Putamen (tissue), 1 donor: Measurements from ENCODE around the gene STUM.

Source experiments
- DNase-seq: peaks from one replicate; pipeline ENCODE4 v3.0.0-alpha.2; 2016; ENCODE audit warnings: low spot score

The STUM gene

DNA sequence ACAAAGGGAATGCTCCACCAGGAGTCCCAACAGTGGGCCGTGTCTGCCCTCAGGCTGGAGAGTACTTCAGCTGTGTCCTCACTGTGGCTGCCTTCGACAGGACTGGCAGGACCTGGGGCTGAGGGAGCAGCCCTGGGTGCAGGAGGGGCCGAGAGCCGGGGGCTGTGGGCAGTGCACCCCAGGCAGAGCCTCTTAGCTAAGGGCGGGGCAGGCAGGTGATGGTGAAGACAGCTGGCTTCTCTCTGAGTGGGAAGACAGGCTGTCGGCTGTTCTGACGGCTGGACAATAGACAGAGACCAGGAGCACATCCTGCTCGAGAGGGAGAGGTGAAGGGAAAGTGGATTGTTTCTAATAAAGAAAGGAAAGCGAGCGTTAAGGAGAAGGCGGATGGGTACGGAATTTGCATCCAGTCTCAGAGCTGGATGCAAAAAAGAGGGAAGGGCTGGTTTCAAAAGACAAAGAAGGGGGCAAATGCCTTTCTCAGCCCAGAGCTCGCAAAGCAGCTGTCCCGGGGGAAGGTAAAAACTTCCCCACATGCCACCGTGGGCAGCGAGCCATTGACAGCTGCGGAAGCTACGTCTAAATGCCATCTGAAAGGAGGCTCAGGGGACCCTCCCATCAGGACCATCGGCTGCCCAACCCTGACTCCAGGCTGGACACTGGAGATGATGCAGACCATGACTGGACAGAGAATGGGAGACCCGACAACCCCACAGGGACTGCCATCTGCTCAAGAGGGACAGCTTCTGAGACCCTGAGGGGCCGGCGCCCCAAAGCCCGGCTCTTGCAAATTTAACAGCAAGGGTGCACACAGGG is 92.0 kb downstream of the STUM start:
- no peak for DNase-seq

DNA sequence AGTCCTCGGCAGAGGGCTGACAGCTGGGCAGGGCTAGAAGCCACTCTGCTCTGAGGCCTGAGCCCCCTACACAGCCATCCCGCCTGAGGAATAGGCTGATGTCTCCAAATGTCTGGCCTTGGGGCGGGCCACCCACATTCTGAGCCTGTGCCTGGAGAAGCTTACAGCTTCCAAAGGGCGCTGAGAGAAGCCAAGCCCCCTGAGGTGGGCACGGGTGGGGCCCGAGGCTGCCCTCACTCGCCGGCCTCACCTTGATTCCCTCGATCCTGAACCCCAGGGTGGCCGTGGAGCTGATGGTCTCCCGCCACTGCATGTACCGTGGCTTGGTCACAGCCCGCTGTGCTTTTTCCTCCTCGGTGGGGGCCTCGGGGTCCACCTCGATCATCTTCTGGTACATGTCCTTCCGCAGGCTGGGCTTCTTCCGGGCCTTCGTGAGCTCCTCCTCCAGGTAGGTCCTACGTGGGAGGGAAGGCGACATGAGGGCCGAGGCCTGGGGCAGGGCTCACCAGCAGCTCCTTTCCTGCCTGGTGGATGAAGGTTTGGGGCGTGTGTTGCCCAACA is 93.2 kb downstream of the STUM start:
- DNase-seq, result no peak

DNA sequence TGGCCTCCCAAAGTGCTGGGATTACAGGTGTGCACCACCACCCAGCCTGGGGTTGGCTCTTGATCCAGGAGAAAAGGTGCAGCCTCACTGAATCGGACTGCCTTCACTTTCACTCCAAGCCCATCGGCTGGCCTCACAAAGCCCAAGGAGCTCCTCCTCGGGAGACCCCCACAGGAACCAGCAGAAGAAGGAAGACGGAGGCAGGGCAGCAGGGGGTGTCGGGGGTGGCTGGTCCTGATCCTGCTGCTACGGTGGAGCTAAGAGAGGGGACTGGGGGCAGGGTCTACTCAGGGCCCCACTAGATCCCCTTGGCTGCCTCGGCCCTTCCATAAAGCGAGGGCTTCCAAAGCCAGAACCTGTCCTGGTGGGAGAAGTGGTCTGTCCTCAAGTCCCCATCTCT is 93.9 kb downstream of the STUM start:
- DNase-seq, result no peak

DNA sequence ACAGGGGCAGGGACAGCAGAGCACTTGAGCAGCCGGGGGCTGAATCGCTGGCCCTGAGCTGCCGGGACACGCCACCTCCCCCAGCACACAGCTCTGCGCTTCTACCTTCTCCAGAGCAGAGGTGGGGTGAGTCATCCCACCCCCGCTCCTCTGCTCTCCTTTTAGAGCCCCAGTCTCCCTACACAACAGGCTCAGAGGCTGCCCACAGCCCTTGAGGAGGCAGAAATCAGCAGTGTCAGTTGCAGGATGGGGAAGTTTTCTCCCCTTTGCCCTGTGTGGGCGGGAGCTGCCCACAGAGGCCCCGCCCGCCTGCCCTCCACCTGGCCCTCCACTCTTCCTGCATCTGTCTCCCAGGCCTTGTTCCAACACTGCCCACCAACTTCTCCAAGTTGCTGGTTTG is 94.6 kb downstream of the STUM start:
- peak; percentile 72 for DNase-seq

DNA sequence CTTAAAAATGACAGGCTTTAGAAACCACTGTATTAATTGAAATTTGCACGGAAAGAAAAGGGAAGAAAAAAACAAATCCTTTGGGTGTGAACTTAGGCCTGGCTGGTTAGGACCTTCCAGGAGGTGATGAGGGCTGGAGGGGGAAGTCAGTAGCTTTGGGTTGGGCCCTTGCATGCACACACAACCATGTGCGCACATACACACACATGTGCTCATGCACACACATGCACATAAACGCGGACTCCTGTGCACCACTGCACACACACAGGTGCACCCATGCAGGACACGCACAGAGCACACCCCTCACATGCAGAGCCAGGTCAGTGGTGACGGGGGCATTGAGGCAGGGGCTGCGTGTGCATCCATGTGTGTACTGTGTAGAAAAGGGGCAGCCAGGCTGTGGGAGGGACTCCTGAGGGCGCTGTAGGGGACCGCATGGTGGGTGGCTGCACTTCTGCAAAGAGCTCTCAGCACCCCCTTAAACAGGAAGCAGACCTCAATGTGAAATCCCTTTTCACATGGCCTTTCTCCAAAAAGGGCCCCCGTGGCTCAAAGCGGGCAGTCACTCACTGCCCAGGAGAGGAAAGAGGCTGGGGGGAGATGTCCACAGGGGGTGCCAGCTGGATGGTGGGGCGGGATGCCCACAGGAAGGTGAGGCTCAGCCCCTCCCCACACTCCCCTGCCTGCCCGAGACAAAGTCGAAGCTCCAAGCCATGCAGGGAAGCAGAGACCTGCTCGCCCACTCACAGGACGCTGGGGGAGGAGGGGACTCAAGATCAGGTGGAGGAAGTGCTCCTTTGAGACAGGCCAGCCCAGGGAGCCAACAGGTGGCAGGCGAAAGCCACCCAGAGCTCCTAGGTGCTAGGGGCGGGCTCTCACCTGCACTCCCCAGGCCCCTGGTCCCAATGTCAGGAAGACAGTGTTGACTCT is 95.3 kb downstream of the STUM start:
- DNase-seq, result no peak

DNA sequence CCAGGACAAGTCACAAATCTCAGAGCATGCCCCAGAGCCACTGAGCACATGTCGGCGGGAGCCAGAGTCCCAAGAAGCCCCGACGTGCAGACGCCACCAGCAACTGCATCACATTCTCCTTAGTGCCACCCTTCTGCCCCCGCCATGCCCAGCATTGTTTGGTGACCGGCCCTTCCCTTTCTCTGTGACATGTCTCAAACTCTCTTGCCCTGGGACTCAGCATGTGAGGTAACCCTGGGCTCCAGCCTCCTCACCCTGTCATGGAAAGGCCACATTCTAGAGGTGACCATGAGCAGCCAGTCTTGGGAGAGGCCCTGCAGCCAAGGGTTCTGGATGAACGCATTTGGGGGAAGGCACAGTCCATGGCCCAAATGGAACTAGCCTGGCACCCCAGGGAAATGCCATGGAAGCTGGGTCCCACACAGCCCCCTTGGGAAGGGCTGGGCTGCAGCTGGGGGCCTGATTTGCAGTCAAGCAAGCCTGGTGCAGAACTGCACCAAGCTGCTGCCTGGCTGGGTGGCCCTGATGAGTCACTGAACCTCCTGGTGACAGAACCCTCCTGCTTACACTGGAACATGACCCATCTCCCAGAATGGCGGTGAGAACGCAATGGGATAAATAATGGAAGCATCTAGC is 96.1 kb downstream of the STUM start:
- no peak for DNase-seq

DNA sequence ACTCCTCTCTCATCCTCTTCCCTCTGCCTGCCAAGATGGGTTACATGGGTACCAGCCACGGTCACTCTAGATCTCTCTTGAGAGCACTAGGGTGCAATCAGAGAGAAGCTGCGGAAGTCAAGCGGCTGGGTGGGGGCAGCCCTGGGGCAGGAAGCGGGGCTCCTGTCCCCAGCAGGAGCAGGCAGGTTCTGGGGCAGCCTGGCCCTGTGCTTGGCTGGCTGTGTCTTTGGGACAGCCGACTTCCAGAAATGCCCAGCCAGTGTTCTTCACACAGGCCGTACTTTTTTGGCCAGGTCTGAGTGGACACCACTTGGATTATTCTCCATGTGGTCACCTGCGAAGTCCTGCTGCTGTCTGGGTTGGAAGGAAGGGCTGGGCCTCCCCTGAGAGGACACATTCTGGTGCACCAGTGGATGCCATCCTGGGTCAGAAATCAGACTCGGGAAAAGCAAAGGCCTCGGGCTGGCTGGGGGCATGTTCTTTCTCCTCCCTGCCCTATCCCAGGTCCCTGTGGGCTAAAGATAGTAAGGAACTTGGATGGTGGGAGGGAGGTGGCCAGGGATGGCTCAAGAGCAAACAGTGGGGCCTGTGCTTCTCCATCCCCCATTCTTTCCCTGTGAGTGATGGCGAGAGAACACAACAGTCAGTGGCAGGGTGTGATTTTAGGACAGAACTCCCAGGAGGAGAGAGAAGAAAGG is 96.9 kb downstream of the STUM start:
- DNase-seq, result no peak

DNA sequence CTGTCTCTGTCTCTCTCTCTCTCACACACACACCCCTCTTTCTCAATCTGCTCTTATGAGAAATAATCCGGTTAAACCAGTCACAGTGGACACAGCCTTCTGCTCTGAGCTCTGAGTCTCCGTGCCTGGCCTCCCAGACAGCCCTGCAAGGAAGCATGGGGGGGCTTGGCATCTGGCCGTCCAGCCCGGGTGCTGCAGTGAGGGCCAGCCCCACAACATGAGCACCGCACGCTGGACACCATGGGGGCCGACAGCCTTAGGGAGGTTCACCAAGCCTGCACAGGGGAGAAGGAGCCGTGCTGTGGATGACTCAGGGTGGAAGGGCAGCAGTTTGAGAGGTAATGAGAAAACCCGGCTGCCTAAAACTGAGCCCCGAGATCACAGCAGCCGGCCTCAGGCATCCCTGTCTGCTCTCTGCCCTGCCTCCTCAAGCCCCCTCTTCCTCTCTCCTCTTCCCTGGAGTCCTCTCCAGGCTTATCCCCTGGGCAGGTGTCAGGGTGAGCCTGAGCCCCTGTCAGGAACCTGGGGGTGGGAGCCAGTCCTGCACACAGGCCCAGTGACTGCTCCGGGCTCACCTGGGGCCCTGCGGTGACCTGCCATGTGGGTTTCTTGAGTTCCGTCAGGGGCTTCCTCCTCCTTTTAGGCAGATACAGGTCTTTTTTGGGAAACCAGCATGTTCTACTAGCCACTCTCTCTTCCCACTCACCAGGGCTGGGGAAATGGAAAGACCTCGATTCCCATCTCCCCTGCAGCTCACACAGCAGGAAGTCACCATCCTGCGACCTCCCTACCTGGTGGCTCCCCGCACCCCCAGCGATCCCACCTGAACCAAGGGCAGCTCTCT is 97.7 kb downstream of the STUM start:
- no peak for DNase-seq

DNA sequence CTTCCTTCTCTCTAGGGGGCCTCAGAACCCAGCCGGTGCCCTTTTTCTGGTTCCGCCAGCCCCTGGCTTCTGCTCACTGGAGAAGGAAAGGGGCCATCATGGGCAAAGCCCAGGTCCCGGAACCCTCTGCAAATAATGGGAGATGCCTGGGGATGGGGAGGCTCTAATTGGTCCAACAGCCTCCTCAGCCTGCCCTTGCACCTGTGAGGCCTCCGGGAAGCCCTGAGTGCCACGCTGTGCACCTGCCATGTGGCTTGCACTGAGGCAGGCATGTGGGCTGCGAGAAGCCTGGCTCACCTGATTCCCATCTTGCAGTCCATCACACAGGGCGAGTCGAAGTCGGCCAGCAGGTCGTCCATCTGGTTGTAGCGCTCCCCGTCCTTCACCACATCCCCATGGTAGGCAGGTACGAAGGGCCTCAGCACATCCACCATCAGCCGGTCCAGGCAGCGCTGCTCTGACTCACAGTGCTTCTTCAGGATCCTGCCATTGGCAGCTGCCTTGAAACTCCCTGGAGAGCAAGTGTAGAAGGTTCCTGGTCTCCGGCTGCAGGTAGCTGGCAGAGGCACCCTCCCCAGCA is 98.4 kb downstream of the STUM start:
- no peak for DNase-seq

DNA sequence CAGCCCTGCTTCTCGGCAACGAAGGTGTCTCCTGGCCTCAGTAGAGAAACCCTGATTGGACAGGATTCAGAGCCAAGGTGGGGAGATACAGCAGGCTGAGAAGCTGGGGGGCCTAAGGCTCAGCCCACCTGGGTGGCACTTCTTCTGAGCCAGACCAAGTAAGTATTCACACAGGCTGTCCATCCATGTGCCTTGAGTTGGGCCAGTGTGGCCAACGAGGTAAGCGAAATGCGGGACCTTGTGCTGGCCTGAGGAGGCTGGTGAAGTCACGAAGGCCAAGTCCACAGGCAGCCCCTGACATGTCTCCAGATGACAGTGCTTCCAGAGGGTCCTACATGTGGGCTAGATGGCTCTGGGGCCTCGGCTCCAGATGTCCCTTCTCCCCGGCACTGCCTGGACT is 99.2 kb downstream of the STUM start:
- no peak for DNase-seq

DNA sequence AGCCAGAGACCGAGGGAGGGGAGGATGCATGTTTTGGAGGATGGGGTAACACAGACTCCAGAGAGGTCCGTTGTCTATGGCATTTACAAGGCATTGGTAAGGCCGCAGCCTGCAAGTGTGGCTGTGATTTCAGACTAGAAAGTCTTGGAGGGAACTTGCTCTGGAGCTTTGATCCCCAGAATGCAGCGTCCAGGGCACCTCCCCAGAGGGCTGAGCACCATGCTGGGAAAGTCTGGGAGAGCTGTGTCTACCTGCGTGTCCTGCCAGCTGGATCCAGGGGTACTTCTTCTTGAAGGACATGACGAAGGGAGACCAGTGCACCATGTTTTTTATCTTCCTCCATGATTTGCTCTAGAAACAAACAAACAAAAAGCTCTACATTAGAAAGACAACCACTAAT is 99.9 kb downstream of the STUM start:
- DNase-seq, result no peak

DNA sequence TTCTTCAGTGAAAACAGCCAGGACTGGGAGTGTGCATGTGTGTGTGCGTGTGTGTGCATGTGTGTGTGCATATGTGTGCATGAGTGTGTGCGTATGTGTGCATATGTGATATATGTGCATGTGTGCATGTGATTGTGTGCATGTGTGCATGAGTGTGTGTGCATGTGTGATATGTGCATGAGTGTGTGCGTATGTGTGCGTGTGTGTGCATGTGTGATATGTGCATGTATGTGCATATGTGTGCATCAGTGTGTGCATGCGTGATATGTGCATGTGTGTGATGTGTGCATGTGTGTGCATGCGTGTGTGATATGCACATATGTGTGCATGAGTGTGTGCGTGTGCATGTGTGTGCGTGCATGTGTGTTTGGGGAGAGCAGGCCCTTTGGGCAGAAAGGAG is 100.7 kb downstream of the STUM start:
- no peak for DNase-seq

DNA sequence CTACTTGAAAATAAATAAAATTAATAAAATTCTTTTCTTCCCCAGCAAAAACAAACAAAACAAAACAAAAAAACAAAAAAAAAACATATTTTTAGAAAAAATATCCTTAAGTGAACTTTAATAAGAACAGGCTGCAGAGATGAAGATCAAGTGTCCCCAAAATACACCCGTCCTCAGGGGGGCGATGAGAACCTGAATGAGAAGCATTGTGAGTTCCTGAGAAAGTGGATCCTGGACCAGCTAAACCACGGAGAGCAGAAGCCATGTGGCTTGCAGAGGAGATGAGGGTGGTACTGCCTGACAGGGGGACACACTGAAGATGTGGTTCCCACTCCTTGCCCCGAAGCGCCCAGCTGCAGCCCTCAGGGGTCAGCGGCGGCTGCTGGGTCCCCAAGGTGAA is 101.2 kb downstream of the STUM start:
- DNase-seq, result no peak

DNA sequence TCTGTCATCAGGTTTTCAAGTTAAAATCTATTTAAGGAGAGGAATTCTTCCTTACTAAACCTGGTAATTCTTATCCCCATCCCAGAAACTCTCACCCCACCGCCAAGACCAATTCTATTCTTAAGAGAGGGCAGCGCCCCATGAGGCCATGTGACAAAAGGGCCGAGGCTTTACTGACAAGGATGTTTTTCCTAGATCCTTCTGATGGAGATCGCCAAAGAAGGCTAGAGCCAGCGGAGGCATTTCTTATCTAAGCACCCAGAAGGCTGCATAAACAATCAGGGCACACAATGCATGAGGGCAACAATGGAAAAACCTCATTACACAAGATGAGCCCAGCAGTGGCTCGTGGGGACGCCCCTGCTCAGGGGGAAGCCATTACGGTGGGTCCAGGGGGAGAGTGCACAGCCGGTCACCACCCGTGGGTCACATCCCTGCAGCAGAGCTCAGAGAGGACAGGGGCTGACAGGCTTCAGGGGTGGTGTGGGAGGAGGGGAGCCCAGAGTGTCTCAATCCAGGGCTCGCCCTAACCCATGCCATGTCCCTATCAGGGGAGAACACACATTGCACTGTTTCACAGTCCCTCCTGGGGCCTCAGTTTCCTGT is 101.8 kb downstream of the STUM start:
- DNase-seq, result no peak

DNA sequence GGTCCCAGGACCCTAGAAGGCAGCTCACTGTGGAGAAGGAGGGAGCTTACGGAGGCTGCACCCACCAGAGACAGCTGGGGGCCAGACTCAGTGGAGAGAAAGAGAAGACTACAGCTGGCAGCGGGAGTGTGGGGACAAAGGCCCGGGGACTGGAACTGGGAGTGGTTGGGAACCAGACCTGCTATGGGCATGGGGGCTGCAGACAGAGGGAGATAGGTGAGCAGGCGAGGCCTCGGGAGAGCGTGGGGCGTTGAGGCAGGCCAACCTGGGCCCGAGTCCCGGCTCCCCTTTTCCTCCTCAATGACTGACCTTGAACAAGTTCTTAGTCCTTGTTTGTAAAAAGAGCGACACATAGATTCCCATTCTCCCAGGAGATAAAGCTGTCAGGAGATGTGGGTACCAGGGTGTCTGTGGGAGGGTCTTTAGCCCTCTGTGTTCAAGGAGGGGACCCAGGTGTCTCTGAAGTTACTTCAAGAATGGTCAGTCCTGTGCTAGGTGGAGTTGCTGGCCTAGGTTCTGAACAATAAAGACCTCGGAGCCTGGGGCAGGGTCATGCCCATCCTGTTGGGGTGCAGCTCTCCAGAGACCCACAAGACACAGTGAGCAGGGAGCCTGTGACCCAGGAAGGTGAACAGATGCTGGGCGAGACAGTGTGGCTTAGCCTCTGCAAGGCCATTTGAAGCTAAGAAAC is 102.6 kb downstream of the STUM start:
- no peak for DNase-seq

DNA sequence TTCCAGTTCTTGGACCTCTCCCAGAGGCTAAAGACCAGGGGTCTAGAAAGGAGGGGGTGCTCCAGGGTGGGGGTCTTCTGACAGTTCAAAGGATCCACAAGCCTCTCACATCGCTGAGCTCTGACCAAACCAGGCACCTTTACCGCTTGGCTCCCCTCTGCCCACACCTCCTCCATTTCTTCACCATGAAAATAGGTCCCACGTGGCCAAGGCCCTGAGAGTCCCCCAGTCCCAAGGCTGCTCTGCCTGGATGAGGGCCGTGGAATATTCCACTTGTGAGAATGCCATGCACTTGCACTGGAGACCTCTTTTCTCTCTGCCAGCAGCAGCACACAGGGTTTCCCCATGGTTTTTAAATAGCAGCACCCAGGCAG is 103.2 kb downstream of the STUM start:
- DNase-seq, result no peak

DNA sequence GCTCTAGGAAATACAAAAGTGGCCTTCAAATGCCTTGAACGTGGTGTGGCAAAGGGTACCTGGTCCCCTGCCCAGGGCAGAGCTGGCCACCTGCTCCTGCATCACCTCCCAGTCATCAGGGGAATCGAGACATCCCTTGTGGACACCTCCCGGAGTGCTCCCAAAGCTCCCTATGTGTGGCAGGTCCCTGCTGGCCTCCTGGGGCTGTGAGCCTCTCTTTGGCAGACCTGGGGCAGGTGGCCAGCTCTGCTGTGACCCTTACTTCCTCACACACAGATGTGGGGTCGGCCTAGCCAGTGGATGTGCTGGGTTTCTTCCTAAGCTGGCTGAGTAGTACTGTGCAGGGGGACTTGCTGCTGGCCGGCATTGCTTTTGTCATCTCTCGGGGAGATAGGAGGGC is 104.0 kb downstream of the STUM start:
- no peak for DNase-seq

DNA sequence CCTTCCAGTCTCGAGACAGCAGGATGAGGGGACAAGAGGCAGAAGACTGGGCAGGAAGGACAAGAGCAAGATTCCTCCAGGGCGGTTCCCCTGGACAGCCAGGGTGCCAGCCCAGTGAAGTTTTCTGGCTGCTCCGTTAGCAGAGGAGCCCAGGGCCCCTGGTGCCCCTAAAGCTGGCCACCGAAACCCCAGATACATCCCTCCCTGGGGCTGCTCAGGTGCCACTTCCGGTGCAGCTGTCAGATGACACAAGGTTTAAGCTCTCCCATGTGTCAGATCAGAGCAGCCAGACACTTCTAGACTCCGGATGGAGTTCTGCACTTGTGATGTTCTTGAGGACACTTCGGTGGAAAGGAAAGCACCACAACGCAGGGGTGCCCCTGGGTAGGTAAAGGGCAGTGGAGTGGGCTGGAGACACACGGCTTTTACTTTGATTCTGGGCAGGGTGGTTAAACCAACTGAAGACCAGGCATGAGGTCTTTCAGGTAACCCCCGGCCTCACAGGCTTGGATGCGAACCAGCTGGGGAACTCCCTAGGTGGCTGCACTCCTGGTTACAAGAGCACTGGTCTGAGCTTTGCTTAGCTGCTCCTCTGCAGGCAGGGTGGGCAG is 104.9 kb downstream of the STUM start:
- DNase-seq, result no peak

DNA sequence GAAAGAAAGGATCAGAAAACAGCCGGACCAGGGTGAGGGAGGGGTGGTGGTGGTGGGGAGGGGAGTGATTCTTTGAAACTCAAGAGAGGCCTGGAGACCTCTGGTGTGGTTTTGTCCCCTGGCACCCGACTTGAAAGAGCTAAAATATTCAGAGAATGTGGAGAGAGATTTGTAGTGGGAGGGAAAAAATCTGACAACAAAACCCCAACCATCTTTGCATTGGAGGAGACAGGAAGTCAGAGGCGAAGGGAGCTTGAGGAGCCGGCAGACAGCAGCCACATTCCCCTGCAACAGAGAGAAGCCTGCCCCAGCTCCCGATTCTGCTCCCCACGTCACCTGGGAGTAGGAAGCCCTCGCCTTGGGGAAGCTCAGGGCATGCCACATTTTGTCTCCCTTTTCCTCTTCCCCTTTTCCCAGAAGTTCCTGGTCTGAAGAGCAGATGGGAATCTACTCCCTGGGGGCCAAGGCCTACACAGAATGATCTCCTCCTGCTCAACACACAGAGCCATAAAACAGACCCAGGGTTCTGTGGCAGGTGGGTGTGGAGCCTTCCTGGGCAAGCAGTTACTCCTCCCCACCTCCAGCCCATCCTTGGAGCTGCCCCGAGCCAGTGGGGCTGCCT is 105.6 kb downstream of the STUM start:
- DNase-seq, result no peak
